HG02840 (cell line): ENCODE measurements around the gene TFPI2.

Experiments used
- ATAC-seq: cut with Tn5 transposase; IDR thresholded peaks from one replicate; pipeline ENCODE4 v1.9.1; 2021; ENCODE audit warnings: mild to moderate bottlenecking, moderate library complexity, moderate number of reproducible peaks; ENCODE audit not compliant: unreplicated experiment, low FRiP score

Gene TFPI2

DNA sequence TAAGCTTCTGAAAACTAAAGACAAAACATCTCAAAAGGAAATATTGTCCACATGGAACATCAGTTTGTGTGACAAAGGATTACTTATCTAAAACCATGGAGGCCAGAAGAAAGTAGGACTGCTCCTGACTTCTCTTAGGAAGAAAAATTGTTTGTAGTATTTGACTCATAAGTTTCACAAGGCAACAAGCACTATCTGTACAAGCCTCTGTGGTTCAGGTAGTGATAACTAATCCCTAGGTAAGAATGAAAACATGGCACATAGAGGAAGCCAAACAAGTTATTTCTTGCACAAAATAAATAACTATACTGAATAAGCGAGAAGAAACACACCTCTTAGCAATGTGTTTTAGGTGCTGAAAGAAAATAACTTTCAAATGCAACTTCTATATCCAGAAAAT lies 30.3 kb downstream of the TFPI2 start:
- no peak for ATAC-seq

DNA sequence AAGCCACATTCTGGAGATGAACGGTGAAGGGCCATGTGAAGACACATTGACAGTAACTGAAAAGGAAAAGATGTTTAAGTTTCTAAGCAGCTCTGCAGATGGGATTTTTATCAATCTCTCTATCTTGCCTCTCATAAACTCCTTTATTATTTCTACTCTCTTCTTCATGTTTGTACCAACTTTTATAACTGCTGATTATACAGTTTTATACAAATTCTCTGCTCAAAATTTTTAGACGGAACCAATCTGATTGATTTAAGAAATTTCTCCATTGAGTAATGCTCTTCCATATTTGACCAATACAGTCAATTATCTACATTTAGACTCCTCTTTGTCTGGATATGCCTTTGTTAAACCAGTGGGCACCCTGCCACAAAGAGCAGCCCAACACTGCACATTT lies 31.7 kb downstream of the TFPI2 start:
- ATAC-seq = no peak

DNA sequence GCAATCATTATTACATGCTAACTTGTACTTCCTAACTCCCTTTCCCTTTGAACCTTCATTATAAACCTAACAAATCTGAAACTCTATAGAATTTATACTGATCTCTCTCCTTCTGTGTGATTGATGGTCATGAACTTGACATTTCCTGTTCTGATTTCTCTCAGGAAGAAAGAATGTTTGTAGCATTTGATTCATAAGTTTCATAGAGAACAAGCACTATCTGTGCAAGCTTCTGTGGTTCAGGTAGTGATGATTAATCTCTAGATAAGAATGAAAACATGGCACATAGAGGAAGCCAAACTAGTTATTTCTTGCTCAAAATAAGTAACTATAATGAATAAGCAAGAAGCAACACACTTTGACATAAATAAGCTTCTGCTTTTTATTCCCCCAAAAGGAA lies 34.2 kb downstream of the TFPI2 start:
- ATAC-seq = no peak

DNA sequence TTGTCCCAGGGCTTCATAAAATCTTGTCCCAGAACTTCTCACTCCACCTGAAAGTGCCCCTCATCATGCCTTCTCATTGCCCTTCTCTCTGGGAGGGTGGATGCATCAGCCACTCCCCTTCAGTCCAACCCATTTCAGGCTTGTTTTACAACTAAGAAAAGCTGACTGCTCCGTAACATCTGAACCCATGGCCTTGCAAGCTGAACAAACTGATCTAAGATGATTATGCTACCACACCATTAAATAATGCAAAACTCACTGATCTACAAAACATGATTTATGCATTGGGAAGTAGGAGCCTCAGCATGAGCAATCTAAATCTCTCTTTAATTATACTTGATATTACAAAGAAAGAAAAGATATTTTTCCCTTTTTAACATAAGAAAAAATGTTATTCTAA lies 34.8 kb downstream of the TFPI2 start:
- ATAC-seq = no peak

DNA sequence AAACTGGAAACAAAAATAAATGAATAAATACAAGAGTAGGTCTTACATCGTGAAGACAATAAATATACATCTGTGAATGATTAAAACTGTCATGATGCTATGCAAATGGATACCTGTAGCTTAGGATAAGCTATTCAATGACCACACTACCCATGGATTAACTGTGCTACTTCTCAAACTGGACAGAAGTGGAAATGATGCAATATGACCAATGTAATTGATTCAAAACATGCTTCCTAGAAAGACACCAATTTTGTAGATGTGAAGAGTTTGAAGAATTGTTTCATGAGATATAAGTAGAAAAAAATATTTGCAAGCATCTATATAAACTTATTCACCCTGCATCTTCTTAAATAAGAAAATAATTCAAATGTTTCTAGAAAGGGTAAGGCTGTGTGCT lies 36.1 kb downstream of the TFPI2 start:
- no peak for ATAC-seq

DNA sequence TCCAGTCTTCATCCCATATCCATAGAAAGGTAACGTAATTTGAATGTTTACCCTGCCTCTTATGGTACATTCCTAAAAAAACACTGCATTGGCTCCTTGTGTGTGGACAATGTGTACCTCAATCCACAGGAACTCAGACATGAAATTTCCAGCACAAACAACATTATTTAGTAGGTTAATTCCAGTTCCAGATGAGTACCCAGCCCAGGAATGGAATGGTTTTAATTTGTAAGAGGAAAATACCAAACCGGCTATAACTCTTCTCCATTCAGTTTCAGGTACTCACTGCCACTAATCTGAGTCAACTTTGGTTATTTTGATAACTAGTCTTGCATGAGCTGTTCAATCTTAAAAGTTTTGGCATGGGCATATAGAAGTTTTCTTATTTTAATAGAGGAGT lies 39.0 kb downstream of the TFPI2 start:
- no peak for ATAC-seq

DNA sequence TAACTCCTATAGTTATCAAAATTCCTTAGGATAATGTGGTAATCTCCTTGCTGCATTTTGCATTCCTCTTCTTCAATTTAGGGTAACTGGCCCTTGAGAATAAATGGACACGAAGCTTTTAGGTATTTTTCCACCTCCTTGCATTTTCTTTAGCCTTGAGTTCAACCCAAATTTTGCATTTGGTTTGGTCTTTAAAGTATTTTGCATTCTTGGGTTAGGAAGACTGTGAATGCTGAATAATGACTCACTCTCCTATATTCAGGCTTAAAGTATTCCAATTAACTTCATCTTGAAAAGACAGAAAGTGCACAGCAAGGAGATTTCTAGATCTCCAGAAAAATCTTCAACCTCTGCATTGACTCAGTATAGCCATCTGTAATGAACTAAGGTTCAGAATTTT lies 47.3 kb downstream of the TFPI2 start:
- no peak for ATAC-seq

DNA sequence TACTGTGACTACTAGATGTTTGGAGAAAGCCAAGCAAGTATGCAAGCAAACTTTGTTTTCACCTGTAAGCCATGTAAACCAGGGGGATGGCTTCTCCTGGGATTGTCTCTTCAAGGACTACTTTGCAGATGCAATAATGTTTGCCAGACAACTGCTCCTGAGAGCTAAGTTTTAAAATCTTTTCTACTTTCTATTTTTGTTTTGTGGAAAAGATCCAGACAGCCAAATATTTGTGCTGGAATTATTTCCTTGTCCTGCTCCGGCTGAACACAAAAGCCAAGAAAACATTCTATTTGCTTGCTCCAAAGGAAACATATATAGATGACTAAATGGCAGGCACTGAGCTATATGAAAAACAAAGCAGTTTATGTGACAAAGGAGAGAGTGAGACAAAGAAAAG lies 51.6 kb downstream of the TFPI2 start:
- no peak for ATAC-seq

DNA sequence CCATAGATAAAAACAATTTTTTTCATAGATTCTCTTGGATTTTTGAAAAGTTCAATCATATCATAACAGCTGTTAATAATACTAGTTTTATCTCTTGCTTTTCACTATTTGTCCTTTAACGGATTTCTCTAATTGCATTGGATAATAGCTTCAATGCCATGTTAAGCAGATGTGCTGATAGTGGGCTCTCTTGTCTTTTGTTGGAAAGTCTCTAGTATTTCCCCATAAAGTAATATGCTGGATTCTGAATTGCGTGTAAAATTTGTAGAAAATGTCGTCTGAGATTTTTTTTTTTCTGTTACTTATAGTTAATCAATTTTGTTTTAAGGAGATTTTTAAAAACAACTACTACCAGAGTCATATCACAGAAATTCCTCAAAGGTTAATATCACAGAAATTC lies 53.3 kb downstream of the TFPI2 start:
- ATAC-seq = no peak

DNA sequence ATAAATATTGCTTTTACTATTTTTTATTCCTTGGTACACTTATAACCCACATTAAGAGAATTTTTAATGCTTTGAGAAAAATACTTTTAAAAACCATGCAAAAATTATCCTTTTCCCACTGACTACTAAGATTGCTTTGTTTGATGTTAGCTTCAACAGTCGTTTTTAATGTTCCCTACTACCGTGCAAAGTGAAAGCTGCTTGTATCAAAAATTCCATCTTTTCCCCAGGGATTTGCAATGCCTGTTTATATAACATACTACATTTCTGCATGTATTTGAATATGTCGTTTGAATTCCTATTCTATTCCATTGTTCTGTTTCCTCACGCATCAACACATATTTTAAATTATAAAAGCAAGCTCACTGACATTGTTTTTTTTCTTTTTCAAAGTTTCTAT lies 54.4 kb downstream of the TFPI2 start:
- ATAC-seq = no peak

DNA sequence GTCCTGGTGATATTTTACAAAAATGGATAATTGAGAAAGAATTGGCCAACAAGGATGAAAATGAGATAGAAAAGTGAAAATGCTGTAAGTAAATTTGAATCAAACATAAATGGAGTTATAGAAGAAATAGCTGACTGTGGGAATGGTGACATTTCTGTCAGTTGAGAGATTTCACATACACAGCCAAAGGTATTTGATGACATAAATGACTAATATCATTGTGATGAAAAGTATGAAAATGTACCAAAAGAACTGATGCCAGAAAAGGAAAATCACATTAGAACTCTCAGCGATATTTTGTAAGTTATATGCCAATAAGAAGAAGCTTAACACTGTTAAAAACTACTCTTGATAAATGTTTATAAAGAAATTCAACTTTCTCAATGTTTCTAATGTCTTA lies 54.9 kb downstream of the TFPI2 start:
- no peak for ATAC-seq
